Endodermal cell (in vitro differentiated cells): ENCODE results near the gene IL26. TPM values are rescaled to one million over a fixed set of nuclear protein-coding genes. Genes with fewer than 3 reads are reported as not detected.

Experiments
- DNase-seq: peaks from one replicate; pipeline ENCODE4 v3.0.0-alpha.2; 2017
- H3K27ac ChIP-seq: 2 replicates; pipeline ENCODE4 v1.5.1; 2013; ENCODE audit warnings: mild to moderate bottlenecking, low read depth, low read length, moderate library complexity
- H3K27me3 ChIP-seq: 2 replicates; pipeline ENCODE4 v1.6.1; 2013; ENCODE audit warnings: mild to moderate bottlenecking, low read length, moderate library complexity; ENCODE audit not compliant: insufficient read depth, control insufficient read depth, poor library complexity, severe bottlenecking
- H3K36me3 ChIP-seq: 2 replicates; pipeline ENCODE4 v1.7.0; 2013; ENCODE audit warnings: mild to moderate bottlenecking, low read length, moderate library complexity; ENCODE audit not compliant: control insufficient read depth, insufficient read depth
- H3K4me1 ChIP-seq: one replicate; pipeline ENCODE4 v1.7.0; 2013; ENCODE audit warnings: low read length; ENCODE audit not compliant: control insufficient read depth, insufficient read depth
- H3K4me3 ChIP-seq: 2 replicates; pipeline ENCODE4 v1.5.1; 2013; ENCODE audit warnings: mild to moderate bottlenecking, low read length, moderate library complexity
- H3K9ac ChIP-seq: 2 replicates; pipeline ENCODE4 v1.6.1; 2013; ENCODE audit warnings: mild to moderate bottlenecking, low read length, moderate library complexity; ENCODE audit not compliant: poor library complexity, severe bottlenecking; ENCODE audit errors: extremely low read depth
- H3K9me3 ChIP-seq: 2 replicates; pipeline ENCODE4 v1.6.1; 2013; ENCODE audit warnings: mild to moderate bottlenecking, low read length, moderate library complexity; ENCODE audit not compliant: control insufficient read depth
- H3K27ac Mint-ChIP-seq: 2 replicates; pipeline ENCODE4 v1.8.0; 2020; ENCODE audit warnings: mixed read lengths
- H3K27me3 Mint-ChIP-seq: 2 replicates; pipeline ENCODE4 v1.8.0; 2021; ENCODE audit warnings: mild to moderate bottlenecking, mixed read lengths; ENCODE audit not compliant: insufficient read depth
- H3K36me3 Mint-ChIP-seq: 2 replicates; pipeline ENCODE4 v1.8.0; 2020; ENCODE audit warnings: low read depth, mixed read lengths
- H3K4me1 Mint-ChIP-seq: 2 replicates; pipeline ENCODE4 v1.8.0; 2020; ENCODE audit warnings: mixed read lengths
- H3K4me3 Mint-ChIP-seq: 2 replicates; pipeline ENCODE4 v1.8.0; 2020; ENCODE audit warnings: mild to moderate bottlenecking, moderate library complexity, mixed read lengths
- H3K9me3 Mint-ChIP-seq: 2 replicates; pipeline ENCODE4 v1.8.0; 2020; ENCODE audit warnings: mild to moderate bottlenecking, mixed read lengths
- CTCF ChIP-seq: fragments of 200-600 bp; sonication (generic); conservative IDR thresholded peaks from 2 replicates; pipeline ENCODE4 v1.5.0; 2021; ENCODE audit warnings: antibody characterized with exemption, mild to moderate bottlenecking
- WGBS, 2 experiments: methylation state at CpG; one replicate each; pipeline versions ENCODE4 v1.1.5 to v1.1.7; 2013; ENCODE audit warnings: missing lambda C conversion rate in 2 of 2, mixed read lengths in 1 of 2; ENCODE audit not compliant: insufficient coverage in 1 of 2, insufficient read length in 1 of 2; 5-methylcytosine and 5-hydroxymethylcytosine counted together
- total RNA-seq, 2 donors: library from RNA; stranded (reverse); fragmentation: NEBNext Ultra II Directional in 1 of 2; extraction: Animal tissue kit (Norgen Biotek cat#: 25700) in 1 of 2; gene quantifications; 2 replicates in 1 of 2; 3 replicates in 1 of 2; pipeline ENCODE4 v1.2.1, GENCODE V29; 2021

Gene IL26
- total RNA-seq, 2 donors from 2014 or later: not detected

- Histone ChIP-seq H3K27ac (no peak overlapping the region), H3K27me3 (no peaks in the 10 kb centered on the region), H3K9ac (no peak overlapping the region), H3K9me3 (no peaks in the 10 kb centered on the region), H3K4me1 (no peaks in the 10 kb centered on the region), H3K36me3 (no peaks in the 10 kb centered on the region), H3K4me3 (no peak overlapping the region)
- Mint-ChIP-seq H3K4me3 (no peak overlapping the region), H3K9me3 (no peaks in the 10 kb centered on the region), H3K27ac (no peak overlapping the region), H3K36me3 (no peaks in the 10 kb centered on the region), H3K4me1 (peaks cover 16% of the 10 kb centered on the region), H3K27me3 (no peaks in the 10 kb centered on the region)
- no peak for DNase-seq
- 75 to 100% methylated on average over 1 of the region's 1 CpG for WGBS, 2 experiments
- no peak for TF ChIP-seq CTCF
These were observed 14.5 kb upstream of the IL26 start for GRCh38 chr12:68240079-68240478.

DNA sequence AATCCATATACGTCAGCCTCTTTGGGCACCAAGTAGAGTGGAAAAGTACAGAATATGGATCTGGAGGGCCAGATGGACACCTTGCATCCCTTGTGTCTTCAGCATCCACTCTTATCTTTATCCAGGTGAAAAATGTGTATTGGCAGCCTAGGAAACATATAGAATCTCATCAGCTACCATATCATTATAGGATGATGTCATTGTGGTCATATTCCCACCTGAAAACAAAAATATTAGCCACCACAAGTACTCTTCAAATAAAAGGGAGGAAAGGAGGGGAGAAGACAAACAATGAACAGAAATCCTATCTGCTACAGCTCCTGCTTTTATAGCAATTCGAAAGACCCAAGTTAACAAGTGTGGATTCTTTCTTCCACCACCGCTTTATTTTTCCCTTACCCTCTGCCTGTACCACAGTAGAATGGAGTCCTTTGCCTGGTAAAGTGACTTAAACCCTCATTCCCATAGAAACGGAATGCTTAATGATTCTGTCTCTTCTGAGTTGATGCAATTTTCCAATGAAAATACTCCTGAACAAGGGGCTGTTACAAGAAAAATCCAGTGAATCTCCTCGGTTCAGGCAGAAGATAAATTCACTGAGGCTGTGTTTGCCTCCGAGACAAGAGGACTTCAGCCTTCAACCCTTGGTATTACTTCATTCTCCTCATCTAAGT is 13.8 kb upstream of the IL26 start:
- Histone ChIP-seq H3K9me3 (no peaks in the 10 kb centered on the region), H3K27ac (no peak overlapping the region), H3K27me3 (no peaks in the 10 kb centered on the region), H3K36me3 (no peaks in the 10 kb centered on the region), H3K4me3 (no peak overlapping the region), H3K4me1 (no peaks in the 10 kb centered on the region), H3K9ac (no peak overlapping the region)
- DNase-seq: no peak
- Mint-ChIP-seq H3K4me1 (peaks cover 13% of the 10 kb centered on the region), H3K27ac (no peak overlapping the region), H3K9me3 (no peaks in the 10 kb centered on the region), H3K36me3 (no peaks in the 10 kb centered on the region), H3K27me3 (no peaks in the 10 kb centered on the region), H3K4me3 (no peak overlapping the region)
- TF ChIP-seq CTCF: no peak
- 91% methylated on average over 5 to 6 of the region's 6 CpGs for WGBS, 2 experiments

GRCh38 chr12:68237619-68238018 is 12.0 kb upstream of the IL26 start:
- Mint-ChIP-seq H3K27ac (no peak overlapping the region), H3K4me3 (no peak overlapping the region), H3K9me3 (no peaks in the 10 kb centered on the region), H3K27me3 (no peaks in the 10 kb centered on the region), H3K4me1 (peaks cover 27% of the 10 kb centered on the region), H3K36me3 (no peaks in the 10 kb centered on the region)
- Histone ChIP-seq H3K27me3 (no peaks in the 10 kb centered on the region), H3K9me3 (no peaks in the 10 kb centered on the region), H3K36me3 (no peaks in the 10 kb centered on the region), H3K9ac (no peak overlapping the region), H3K4me3 (no peak overlapping the region), H3K4me1 (no peaks in the 10 kb centered on the region), H3K27ac (peak overlapping the region; percentile 29)
- DNase-seq: no peak
- no peak for TF ChIP-seq CTCF
- 79 to 94% methylated on average over 2 of the region's 2 CpGs for WGBS, 2 experiments
